ENCODE data around the gene CACNG7.
A peak's percentile ranks its signal among the peaks of the same experiment; 100 is the strongest.

The CACNG7 gene

GRCh38 chr19:53878776-53879139 lies 30.3 kb upstream of the CACNG7 start:
- Histone ChIP-seq H3K27me3 (ENCODE audit: insufficient read depth, poor library complexity, severe bottlenecking) (peaks cover 34% of the 10 kb centered on the region), H3K4me3 (replicated peaks; ENCODE audit: insufficient read depth, low read length) (peak overlapping the region; percentile 66), H3K27ac (replicated peaks) (no peak overlapping the region)
- TF ChIP-seq CTCF (IDR thresholded peaks at IDR 0.05; ENCODE audit: insufficient read depth, low read length): no peak
- no peak for TF ChIP-seq REST (IDR thresholded peaks at IDR 0.05; ENCODE audit: insufficient replicate concordance, low read depth)
- TF ChIP-seq POLR2AphosphoS5 (IDR thresholded peaks at IDR 0.05; ENCODE audit: low read depth): no peak
- no peak for TF ChIP-seq GABPA (IDR thresholded peaks at IDR 0.05; ENCODE audit: low read depth)
- TF ChIP-seq SPI1 (IDR thresholded peaks at IDR 0.05; ENCODE audit: borderline replicate concordance, low read depth): no peak
- no peak for DNase-seq (ENCODE audit: low read depth in 1 of 2, low spot score in 1 of 2)

GRCh38 chr19:53879140-53880081 lies 29.7 kb upstream of the CACNG7 start:
- H3K27ac ChIP-seq (replicated peaks): no peak overlapping the region
- H3K4me3 ChIP-seq (replicated peaks; ENCODE audit: insufficient read depth, low read length): peak overlapping the region; percentile 66
- H3K27me3 ChIP-seq (ENCODE audit: insufficient read depth, poor library complexity, severe bottlenecking): peaks cover 39% of the 10 kb centered on the region
- TF ChIP-seq CTCF (IDR thresholded peaks at IDR 0.05; ENCODE audit: insufficient read depth, low read length) (no peak), POLR2AphosphoS5 (IDR thresholded peaks at IDR 0.05; ENCODE audit: low read depth) (no peak), GABPA (IDR thresholded peaks at IDR 0.05; ENCODE audit: low read depth) (no peak), REST (IDR thresholded peaks at IDR 0.05; ENCODE audit: insufficient replicate concordance, low read depth) (no peak), SPI1 (IDR thresholded peaks at IDR 0.05; ENCODE audit: borderline replicate concordance, low read depth) (no peak; the same call in 1 of the 2 replicates)
- peak in 1 of 2 experiments; percentile 70 for DNase-seq (ENCODE audit: low read depth in 1 of 2, low spot score in 1 of 2)

- Histone ChIP-seq H3K27ac (replicated peaks) (no peak overlapping the region), H3K27me3 (ENCODE audit: insufficient read depth, poor library complexity, severe bottlenecking) (peaks cover 40% of the 10 kb centered on the region), H3K4me3 (replicated peaks; ENCODE audit: insufficient read depth, low read length) (no peak overlapping the region)
- TF ChIP-seq GABPA (IDR thresholded peaks at IDR 0.05; ENCODE audit: low read depth): no peak
- no peak for TF ChIP-seq REST (IDR thresholded peaks at IDR 0.05; ENCODE audit: insufficient replicate concordance, low read depth)
- TF ChIP-seq SPI1 (IDR thresholded peaks at IDR 0.05; ENCODE audit: borderline replicate concordance, low read depth): no peak
- TF ChIP-seq CTCF (IDR thresholded peaks at IDR 0.05; ENCODE audit: insufficient read depth, low read length): no peak
- no peak for DNase-seq (ENCODE audit: low read depth in 1 of 2, low spot score in 1 of 2)
Observed at GRCh38 chr19:53880711-53881481, 28.2 kb upstream of the CACNG7 start.
